ENCODE data around the gene M6PR. TPM values are rescaled to one million over a fixed set of nuclear protein-coding genes. Genes with fewer than 3 reads are reported as not detected.

M6PR gene
- 52.8 and 82.5 TPM in 2 replicates for polyA plus RNA-seq
- 52.7 and 55.3 TPM in 2 replicates for polyA minus RNA-seq

DNA sequence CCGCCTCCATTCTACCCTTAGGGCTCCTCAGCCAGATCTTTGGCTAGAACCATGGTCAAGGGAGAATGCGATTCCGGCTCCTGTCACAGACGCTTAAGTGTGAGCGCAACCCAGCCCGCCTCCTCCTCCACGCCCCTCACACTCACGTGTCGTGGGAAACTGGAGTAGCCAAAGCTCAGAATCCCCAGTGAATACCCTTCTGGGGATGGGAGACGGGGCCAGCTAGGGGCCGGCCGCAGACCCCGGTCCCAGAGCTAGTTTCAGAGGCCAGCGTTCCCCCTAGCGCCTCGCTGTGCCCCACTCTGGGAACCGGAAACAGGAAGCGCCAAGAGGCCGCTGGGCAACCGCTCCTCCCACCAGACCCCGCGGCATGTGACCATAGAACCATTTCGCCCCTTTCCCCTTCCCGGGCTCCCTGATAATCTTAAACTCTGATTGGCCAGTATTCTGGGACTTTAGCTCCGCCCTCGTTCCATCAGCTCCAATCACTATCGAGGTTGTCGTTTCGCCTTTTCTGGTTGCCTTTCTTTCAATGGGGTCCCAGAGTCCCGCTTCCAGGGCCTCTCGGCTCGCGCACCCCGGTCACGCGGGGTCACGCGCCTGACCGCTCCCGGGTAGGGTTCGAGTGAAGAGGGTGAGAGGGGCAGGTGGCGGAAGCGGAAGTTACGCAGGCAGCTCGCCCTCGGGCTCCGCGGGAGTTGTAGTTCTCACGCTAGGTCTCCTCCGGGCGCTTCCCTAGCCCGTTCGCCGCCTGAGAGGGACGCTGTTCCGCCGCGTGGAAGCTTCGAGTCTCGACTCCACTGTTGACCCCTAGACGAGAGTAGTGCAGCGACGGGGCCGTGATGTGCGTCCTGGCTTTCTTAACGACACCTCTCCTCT, at the start of gene M6PR:
Gene M6PR, minus strand, starts transcription at position 304 of the 879 bp plus-strand sequence. CDS start 3,241 bp downstream, outside the sequence.
- Histone ChIP-seq H2AFZ (ENCODE audit: low read depth, low read length) (peak within 1 kb of the TSS; percentile 63), H3F3A (ENCODE audit: insufficient read depth, low read length, poor library complexity, severe bottlenecking) (no peaks in the 10 kb centered on the region), H3K4me2 (ENCODE audit: low read length) (peak within 1 kb of the TSS; percentile 94), H3K27ac (ENCODE audit: low read length) (peak within 1 kb of the TSS; percentile 90), H3K36me3 (ENCODE audit: insufficient read depth, low read length) (no peaks in the 10 kb centered on the region), H3K4me3 (ENCODE audit: low read length) (peak within 1 kb of the TSS; percentile 79), H3K79me2 (replicated peaks; ENCODE audit: insufficient read depth, low read length) (peaks cover 35% of the 10 kb centered on the region), H3K27me3 (ENCODE audit: insufficient read depth, low read depth, low read length) (no peaks in the 10 kb centered on the region), H3K9me3 (ENCODE audit: low read length) (no peaks in the 10 kb centered on the region), H3K9me2 (ENCODE audit: insufficient read depth, low read length) (no peaks in the 10 kb centered on the region), H3K9ac (ENCODE audit: low read length) (peak within 1 kb of the TSS; percentile 82), H4K20me1 (ENCODE audit: insufficient read depth) (no peaks in the 10 kb centered on the region)
- TF ChIP-seq REST (IDR thresholded peaks at IDR 0.05; ENCODE audit: borderline replicate concordance) (peak; percentile 57), RAD21 (conservative IDR thresholded peaks at IDR 0.05) (peak; percentile 77), MXI1 (conservative IDR thresholded peaks at IDR 0.05; ENCODE audit: poor library complexity, severe bottlenecking) (peak; percentile 97), SMC3 (conservative IDR thresholded peaks at IDR 0.05; ENCODE audit: poor library complexity) (peak; percentile 78), EZH2 (IDR thresholded peaks at IDR 0.05; ENCODE audit: borderline replicate concordance, insufficient read depth, low read length, poor library complexity, severe bottlenecking) (no peak), TAF1 (IDR thresholded peaks at IDR 0.05; ENCODE audit: low read depth) (peak; percentile 84), POLR2AphosphoS5 (IDR thresholded peaks at IDR 0.05) (peak; percentile 37), EP300 (conservative IDR thresholded peaks at IDR 0.05; ENCODE audit: poor library complexity, severe bottlenecking) (peak; percentile 62)
- TF ChIP-seq, protein P1, sequence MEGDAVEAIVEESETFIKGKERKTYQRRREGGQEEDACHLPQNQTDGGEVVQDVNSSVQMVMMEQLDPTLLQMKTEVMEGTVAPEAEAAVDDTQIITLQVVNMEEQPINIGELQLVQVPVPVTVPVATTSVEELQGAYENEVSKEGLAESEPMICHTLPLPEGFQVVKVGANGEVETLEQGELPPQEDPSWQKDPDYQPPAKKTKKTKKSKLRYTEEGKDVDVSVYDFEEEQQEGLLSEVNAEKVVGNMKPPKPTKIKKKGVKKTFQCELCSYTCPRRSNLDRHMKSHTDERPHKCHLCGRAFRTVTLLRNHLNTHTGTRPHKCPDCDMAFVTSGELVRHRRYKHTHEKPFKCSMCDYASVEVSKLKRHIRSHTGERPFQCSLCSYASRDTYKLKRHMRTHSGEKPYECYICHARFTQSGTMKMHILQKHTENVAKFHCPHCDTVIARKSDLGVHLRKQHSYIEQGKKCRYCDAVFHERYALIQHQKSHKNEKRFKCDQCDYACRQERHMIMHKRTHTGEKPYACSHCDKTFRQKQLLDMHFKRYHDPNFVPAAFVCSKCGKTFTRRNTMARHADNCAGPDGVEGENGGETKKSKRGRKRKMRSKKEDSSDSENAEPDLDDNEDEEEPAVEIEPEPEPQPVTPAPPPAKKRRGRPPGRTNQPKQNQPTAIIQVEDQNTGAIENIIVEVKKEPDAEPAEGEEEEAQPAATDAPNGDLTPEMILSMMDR (IDR thresholded peaks at IDR 0.05; ENCODE audit: poor library complexity, severe bottlenecking), result peak; percentile 89

- Histone ChIP-seq H3K79me2 (replicated peaks; ENCODE audit: insufficient read depth, low read length) (no peaks in the 10 kb centered on the region), H3K4me3 (ENCODE audit: low read length) (no peak overlapping the region), H2AFZ (ENCODE audit: low read depth, low read length) (no peak overlapping the region), H3K36me3 (ENCODE audit: insufficient read depth, low read length) (no peaks in the 10 kb centered on the region), H3K27me3 (ENCODE audit: insufficient read depth, low read depth, low read length) (no peaks in the 10 kb centered on the region), H3K9me3 (ENCODE audit: low read length) (no peaks in the 10 kb centered on the region), H4K20me1 (ENCODE audit: insufficient read depth) (no peaks in the 10 kb centered on the region), H3K27ac (ENCODE audit: low read length) (no peak overlapping the region), H3K4me2 (ENCODE audit: low read length) (no peak overlapping the region), H3K9ac (ENCODE audit: low read length) (no peak overlapping the region), H3F3A (ENCODE audit: insufficient read depth, low read length, poor library complexity, severe bottlenecking) (no peaks in the 10 kb centered on the region), H3K9me2 (ENCODE audit: insufficient read depth, low read length) (no peaks in the 10 kb centered on the region)
- TF ChIP-seq MXI1 (conservative IDR thresholded peaks at IDR 0.05; ENCODE audit: poor library complexity, severe bottlenecking) (no peak), TAF1 (IDR thresholded peaks at IDR 0.05; ENCODE audit: low read depth) (no peak), SMC3 (conservative IDR thresholded peaks at IDR 0.05; ENCODE audit: poor library complexity) (no peak), EZH2 (IDR thresholded peaks at IDR 0.05; ENCODE audit: borderline replicate concordance, insufficient read depth, low read length, poor library complexity, severe bottlenecking) (no peak), POLR2AphosphoS5 (IDR thresholded peaks at IDR 0.05) (no peak), REST (IDR thresholded peaks at IDR 0.05; ENCODE audit: borderline replicate concordance) (no peak)
- TF ChIP-seq, protein P1 (IDR thresholded peaks at IDR 0.05; ENCODE audit: poor library complexity, severe bottlenecking), result no peak
These were observed 47.4 kb upstream of the M6PR start for GRCh38 chr12:8996682-8997405.
